CD8-positive, alpha-beta memory T cell (primary cell): ENCODE measurements around the gene LYL1. TPM values are rescaled to one million over a fixed set of nuclear protein-coding genes. Genes with fewer than 3 reads are reported as not detected.
A peak's percentile ranks its signal among the peaks of the same experiment; 100 is the strongest.

Source experiments
- CTCF ChIA-PET: fragments of 350-600 bp; sonication (Branson Sonifier 250); formaldehyde crosslinking; loops from one replicate; lab custom pipeline; 2021; ENCODE audit warnings: antibody characterized with exemption; lab: Charles Lee
- POLR2A ChIA-PET: fragments of 350-600 bp; sonication (Branson Sonifier 250); formaldehyde crosslinking; loops from one replicate; lab custom pipeline; 2021; ENCODE audit warnings: antibody characterized with exemption; lab: Charles Lee
- DNase-seq, 5 donors: peaks; one replicate each; pipeline versions ENCODE4 v3.0.0 to v3.0.0-alpha.2; 2020 to 2022; ENCODE audit warnings: mixed read lengths in 1 of 5
- H3K27ac ChIP-seq: one replicate; pipeline ENCODE4 v1.7.0; 2013; ENCODE audit warnings: low read depth, mild to moderate bottlenecking, low read length, moderate library complexity
- H3K27me3 ChIP-seq: 2 replicates; pipeline ENCODE4 v1.7.0; 2013; ENCODE audit warnings: low read length, mild to moderate bottlenecking; ENCODE audit not compliant: insufficient read depth, poor library complexity, severe bottlenecking
- H3K36me3 ChIP-seq: 2 replicates; pipeline ENCODE4 v1.7.0; 2013; ENCODE audit warnings: mild to moderate bottlenecking, low read length, moderate library complexity; ENCODE audit not compliant: insufficient read depth
- H3K4me1 ChIP-seq: 2 replicates; pipeline ENCODE4 v1.7.0; 2013; ENCODE audit warnings: mild to moderate bottlenecking, low read length, moderate library complexity; ENCODE audit not compliant: insufficient read depth
- H3K4me3 ChIP-seq: 2 replicates; pipeline ENCODE4 v1.7.0; 2013; ENCODE audit warnings: mild to moderate bottlenecking, low read length
- H3K9me3 ChIP-seq: 2 replicates; pipeline ENCODE4 v1.7.0; 2013; ENCODE audit warnings: mild to moderate bottlenecking, low read length
- H3K27ac Mint-ChIP-seq, 8 donors: one replicate each; pipeline ENCODE4 v1.8.0; 2020 to 2021; ENCODE audit warnings: mixed read lengths in 8 of 8, mild to moderate bottlenecking in 6 of 8, inconsistent platforms in 3 of 8, moderate library complexity in 3 of 8
- H3K27me3 Mint-ChIP-seq, 2 donors: one replicate each; pipeline ENCODE4 v1.8.0; 2020 to 2021; ENCODE audit warnings: mixed read lengths in 2 of 2, mild to moderate bottlenecking in 1 of 2, moderate library complexity in 1 of 2
- H3K36me3 Mint-ChIP-seq, 3 donors: one replicate each; pipeline ENCODE4 v1.8.0; 2020 to 2021; ENCODE audit warnings: mixed read lengths in 3 of 3, inconsistent platforms in 1 of 3, mild to moderate bottlenecking in 1 of 3
- H3K4me1 Mint-ChIP-seq, 3 donors: one replicate each; pipeline ENCODE4 v1.8.0; 2020 to 2021; ENCODE audit warnings: mixed read lengths in 3 of 3, inconsistent platforms in 1 of 3, mild to moderate bottlenecking in 1 of 3
- H3K4me3 Mint-ChIP-seq, 7 donors: one replicate each; pipeline ENCODE4 v1.8.0; 2020 to 2021; ENCODE audit warnings: mixed read lengths in 7 of 7, mild to moderate bottlenecking in 6 of 7, moderate library complexity in 4 of 7, inconsistent platforms in 2 of 7
- H3K9me3 Mint-ChIP-seq, 5 donors: one replicate each; pipeline ENCODE4 v1.8.0; 2020 to 2022; ENCODE audit warnings: mixed read lengths in 5 of 5, mild to moderate bottlenecking in 3 of 5, moderate library complexity in 2 of 5, inconsistent platforms in 1 of 5
- polyA plus RNA-seq: library from polyadenylated mRNA; unstranded; fragments of 300-500 nt; fragmentation: Illumina TruSeq; gene quantifications from one replicate; pipeline ENCODE4 v1.2.3, GENCODE V29; 2021
- total RNA-seq, 2 experiments: library from RNA; stranded (reverse); gene quantifications; one replicate each; pipeline ENCODE4 v1.2.3, GENCODE V29; 2021

Gene LYL1
- total and polyA plus RNA-seq, 3 experiments from 2014 or later, result 2.3 to 4.1 (median 2.5) TPM

DNA sequence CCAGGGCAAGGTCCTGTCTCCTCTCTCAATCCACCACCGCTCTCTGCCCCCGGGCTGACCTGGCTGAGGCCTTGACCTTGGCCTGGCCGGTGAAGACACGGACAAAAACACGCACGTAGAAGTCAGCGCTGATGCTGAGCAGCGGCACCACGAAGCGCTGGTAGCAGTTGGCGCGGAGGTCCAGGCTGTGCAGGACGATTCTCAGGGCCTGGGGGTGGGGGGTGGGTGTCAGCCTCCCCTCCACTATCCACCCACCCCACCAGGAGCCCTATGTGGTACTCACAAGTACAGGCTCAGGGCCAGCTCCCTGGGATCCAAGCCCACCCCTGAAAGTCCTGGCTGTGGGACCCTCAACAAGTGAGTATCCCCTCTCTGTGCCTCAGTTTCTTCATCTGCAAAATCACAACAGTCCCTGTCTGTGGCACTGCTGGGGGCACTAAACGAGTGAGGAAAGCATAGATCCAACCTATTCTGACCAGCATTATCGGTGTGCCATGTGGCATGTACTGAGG lies 7.5 kb upstream of the LYL1 start:
- ChIA-PET CTCF (no interaction called here), POLR2A (no interaction called here)
- Mint-ChIP-seq H3K9me3 (no peaks in the 10 kb centered on the region), H3K27me3 (no peaks in the 10 kb centered on the region), H3K4me3 (no peak overlapping the region), H3K4me1 (peaks cover 0 to 3% (median 0%) of the 10 kb centered on the region in 3 donors), H3K36me3 (peaks cover 0 to 34% (median 0%) of the 10 kb centered on the region in 3 donors), H3K27ac (no peak overlapping the region)
- H3K36me3 ChIP-seq, result no peaks in the 10 kb centered on the region
- H3K4me3 ChIP-seq, result no peak overlapping the region
- H3K27me3 ChIP-seq, result no peaks in the 10 kb centered on the region
- H3K4me1 ChIP-seq, result peaks cover 2% of the 10 kb centered on the region
- no peak overlapping the region for H3K27ac ChIP-seq
- no peak for DNase-seq
- H3K9me3 ChIP-seq, result no peaks in the 10 kb centered on the region

DNA sequence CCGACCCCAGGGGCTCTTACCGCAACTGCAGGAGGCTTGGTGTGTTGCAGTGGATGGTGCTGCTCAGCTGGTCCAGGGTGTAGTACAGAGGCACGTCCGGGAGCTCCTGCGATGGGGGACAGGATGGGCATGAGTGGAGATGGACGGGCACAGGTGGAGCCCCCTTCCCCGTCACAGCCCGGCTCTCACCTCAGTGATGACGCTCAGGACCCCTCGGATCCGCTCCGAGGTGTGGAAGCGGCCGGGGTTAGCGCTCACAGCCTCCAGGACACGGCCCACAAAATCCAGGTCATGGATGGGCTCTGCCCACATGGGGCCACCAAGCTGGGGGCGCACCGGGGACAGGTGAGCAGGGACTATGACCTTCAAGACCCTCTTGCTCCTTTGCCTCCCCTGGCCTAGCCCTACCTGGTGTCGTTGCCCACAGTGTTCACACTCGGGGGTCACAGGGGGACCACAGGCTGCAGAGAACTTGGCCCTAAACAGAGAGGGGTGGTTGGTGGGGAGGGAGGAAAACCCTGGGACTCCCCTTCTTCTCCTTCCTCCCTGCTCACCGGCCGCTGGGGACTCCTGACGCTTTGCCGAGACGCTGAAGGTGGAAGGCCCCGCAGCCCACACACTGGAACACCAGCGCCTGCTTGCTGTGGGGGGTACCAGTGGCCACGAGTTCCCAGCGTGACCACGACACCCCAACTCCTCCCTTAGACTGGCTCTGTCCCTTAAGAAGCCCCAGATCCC lies 6.9 kb upstream of the LYL1 start:
- Mint-ChIP-seq H3K4me3 (no peak overlapping the region), H3K9me3 (no peaks in the 10 kb centered on the region), H3K36me3 (peaks cover 0 to 30% (median 0%) of the 10 kb centered on the region in 3 donors), H3K27ac (no peak overlapping the region), H3K27me3 (no peaks in the 10 kb centered on the region), H3K4me1 (peaks cover 0 to 9% (median 2%) of the 10 kb centered on the region in 3 donors)
- Histone ChIP-seq H3K4me3 (no peak overlapping the region), H3K4me1 (peaks cover 7% of the 10 kb centered on the region), H3K27ac (no peak overlapping the region), H3K36me3 (no peaks in the 10 kb centered on the region), H3K27me3 (no peaks in the 10 kb centered on the region), H3K9me3 (no peaks in the 10 kb centered on the region)
- DNase-seq, result no peak
- ChIA-PET POLR2A (interaction anchor here (0.6 kb wide), 1 partner anchor 43 kb away, joined by 5 read pairs; no protein-coding TSS in a partner anchor), CTCF (interaction anchor here (0.6 kb wide), 1 partner anchor 144 kb away, joined by 3 read pairs; no protein-coding TSS in a partner anchor)

DNA sequence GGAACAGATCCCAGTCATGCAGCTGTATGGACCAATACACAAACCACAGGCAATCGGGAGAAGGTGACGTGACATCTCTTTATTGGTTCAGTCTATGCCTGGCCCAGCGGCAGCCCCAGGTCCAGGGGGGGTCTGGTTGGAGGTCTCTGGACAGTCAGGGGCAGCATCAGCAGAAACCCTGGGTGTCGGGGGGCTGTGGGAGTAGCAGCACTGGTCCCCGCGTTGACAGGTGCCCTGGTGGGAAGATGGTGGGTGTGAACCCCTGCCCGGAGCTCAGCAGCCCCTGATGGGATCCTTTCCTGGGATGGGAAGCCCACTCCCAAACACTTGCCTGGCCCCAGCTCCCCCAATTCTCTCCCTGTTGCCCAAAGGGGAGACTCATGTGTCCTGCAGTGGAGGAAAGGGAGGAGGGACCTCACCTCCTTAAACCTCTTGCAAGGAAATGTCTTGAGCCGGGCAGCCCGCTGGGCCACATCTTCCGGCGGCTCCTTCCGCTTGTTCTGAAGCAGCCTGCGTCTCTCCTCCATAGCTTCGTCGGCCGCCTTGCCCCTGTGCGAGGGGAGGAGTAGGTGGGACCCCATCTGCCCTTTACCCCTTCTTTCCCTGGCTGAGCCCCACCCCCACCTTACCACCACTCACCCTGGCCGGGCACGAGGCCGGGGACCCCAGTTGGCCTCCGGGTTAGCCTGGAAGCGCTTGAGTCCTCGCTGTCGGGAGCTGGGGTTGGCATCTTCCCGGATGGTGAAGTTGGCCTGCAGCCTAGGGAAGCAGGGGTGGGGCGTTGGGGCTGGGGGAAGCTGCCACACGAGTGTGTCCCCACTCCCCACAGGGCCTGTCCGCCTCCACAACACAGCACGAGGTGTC lies 2.4 kb upstream of the LYL1 start:
- Mint-ChIP-seq H3K4me1 (peaks cover 23 to 45% (median 24%) of the 10 kb centered on the region in 3 donors), H3K9me3 (peaks cover 0 to 1% (median 0%) of the 10 kb centered on the region in 5 donors), H3K27ac (peak overlapping the region; percentile 73 to 93 (median 82)), H3K36me3 (peaks cover 0 to 16% (median 0%) of the 10 kb centered on the region in 3 donors), H3K27me3 (peaks cover 0 to 2% of the 10 kb centered on the region in 2 donors), H3K4me3 (peak overlapping the region; percentile 82 to 95 (median 90))
- ChIA-PET POLR2A (interaction anchor here (0.6 to 1.8 kb wide), 3 partner anchors 12 to 1417 kb away, joined by 3 to 12 read pairs (median 5); partner anchors contain the start of gene NACC1), CTCF (interaction anchor here (0.9 to 2.6 kb wide), 17 partner anchors 9 to 140 kb away, joined by 3 to 22 read pairs (median 5); partner anchors contain the start of genes IER2, NACC1, STX10 and TRMT1)
- peak overlapping the region; percentile 81 for H3K4me3 ChIP-seq
- DNase-seq, result no peak
- H3K36me3 ChIP-seq, result no peaks in the 10 kb centered on the region
- H3K9me3 ChIP-seq, result no peaks in the 10 kb centered on the region
- H3K27me3 ChIP-seq, result no peaks in the 10 kb centered on the region
- H3K4me1 ChIP-seq, result peaks cover 47% of the 10 kb centered on the region
- peak overlapping the region; percentile 88 for H3K27ac ChIP-seq

DNA sequence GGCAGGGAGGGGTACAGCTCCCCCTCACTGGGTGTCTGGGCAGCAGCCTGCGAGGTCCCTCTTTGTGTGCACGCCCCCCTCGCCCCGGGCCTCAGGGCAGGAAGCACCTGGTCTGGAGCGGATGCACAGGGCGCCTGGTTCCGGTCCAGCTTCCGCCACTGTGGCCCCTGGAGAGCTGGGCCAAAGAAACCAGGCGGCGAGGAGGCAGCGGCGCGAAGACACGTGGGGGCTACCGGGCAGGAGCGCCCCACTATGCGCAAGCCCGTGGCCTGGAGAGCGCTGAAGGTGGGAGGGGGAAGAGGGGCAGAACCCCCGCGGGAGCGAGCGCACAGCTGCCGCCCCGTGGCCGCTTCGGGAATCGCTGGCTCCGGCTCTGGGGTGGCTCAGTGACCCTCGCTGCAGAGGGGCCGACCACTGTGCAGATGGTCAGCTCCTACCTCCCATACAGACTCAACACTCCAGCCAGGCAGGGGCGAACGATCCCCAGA lies 1.7 kb upstream of the LYL1 start:
- peak overlapping the region; percentile 82 to 95 (median 90) for H3K4me3 Mint-ChIP-seq
- H3K4me1 ChIP-seq, result peaks cover 53% of the 10 kb centered on the region

DNA sequence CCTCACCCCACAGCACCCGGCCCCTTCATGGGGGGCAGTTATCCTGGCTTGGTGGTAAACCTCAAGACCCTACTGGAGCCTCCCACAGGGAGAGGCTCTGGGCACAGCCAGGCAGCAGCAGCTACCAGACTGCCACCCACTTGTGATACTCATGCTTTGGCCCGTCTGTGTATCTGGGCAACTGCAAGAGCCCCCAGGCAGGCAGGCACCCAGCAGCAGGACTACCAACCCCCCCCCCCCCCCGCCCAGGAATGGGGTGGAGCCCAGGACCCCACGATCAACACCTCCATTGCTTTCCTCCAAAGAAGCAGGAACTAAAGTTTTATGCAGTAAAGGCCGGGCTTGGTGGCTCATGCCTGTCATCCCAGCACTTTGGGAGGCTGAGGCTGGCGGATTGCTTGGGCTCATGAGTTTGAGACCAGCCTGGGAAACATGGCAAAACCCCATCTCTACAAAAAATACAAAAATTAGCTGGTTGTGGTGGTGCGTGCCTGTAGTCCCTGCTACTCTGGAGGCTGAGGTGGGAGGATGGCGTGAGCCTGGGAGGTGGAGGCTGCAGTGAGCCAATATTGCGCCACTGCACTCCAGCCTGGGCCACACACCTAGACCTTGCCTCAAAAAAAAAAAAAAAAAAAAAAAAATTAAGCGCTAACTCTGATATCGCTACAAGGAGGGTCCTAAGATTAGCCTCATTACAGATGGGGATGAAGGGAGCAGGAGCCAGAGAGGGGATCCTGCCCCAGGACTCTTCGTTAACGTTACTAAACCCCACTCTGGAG lies 1.1 kb upstream of the LYL1 start:
- ChIA-PET CTCF (interaction anchor here (0.9 to 2.6 kb wide), 12 partner anchors 8 to 138 kb away, joined by 3 to 22 read pairs (median 7); partner anchors contain the start of genes IER2, NACC1, STX10 and TRMT1), POLR2A (interaction anchor here (1.8 kb wide), 1 partner anchor 49 kb away, joined by 12 read pairs; no protein-coding TSS in a partner anchor)
- H3K4me1 Mint-ChIP-seq, result peaks cover 31 to 56% (median 34%) of the 10 kb centered on the region in 3 donors

More for the DNA sequence above, 1.7 kb upstream of the LYL1 start:
- H3K4me3 ChIP-seq, result peak overlapping the region; percentile 81
- peak; percentile 49 to 70 (median 58) for DNase-seq
- H3K36me3 ChIP-seq, result no peaks in the 10 kb centered on the region
- ChIA-PET POLR2A (interaction anchor here (0.6 to 1.8 kb wide), 3 partner anchors 13 to 1418 kb away, joined by 3 to 12 read pairs (median 5); partner anchors contain the start of gene NACC1), CTCF (interaction anchor here (0.9 to 2.6 kb wide), 15 partner anchors 8 to 139 kb away, joined by 3 to 22 read pairs (median 7); partner anchors contain the start of genes IER2, NACC1, STX10 and TRMT1)
- H3K4me1 Mint-ChIP-seq, result peaks cover 28 to 52% (median 30%) of the 10 kb centered on the region in 3 donors
- peak overlapping the region in 7 of 8 donors; percentile 73 to 93 (median 80) for H3K27ac Mint-ChIP-seq
- H3K27ac ChIP-seq, result peak overlapping the region; percentile 88
- no peaks in the 10 kb centered on the region for H3K9me3 ChIP-seq
- peaks cover 0 to 4% (median 0%) of the 10 kb centered on the region in 5 donors for H3K9me3 Mint-ChIP-seq
- H3K36me3 Mint-ChIP-seq, result peaks cover 0 to 14% (median 0%) of the 10 kb centered on the region in 3 donors
- H3K27me3 Mint-ChIP-seq, result peaks cover 0 to 6% of the 10 kb centered on the region in 2 donors
- no peaks in the 10 kb centered on the region for H3K27me3 ChIP-seq

DNA sequence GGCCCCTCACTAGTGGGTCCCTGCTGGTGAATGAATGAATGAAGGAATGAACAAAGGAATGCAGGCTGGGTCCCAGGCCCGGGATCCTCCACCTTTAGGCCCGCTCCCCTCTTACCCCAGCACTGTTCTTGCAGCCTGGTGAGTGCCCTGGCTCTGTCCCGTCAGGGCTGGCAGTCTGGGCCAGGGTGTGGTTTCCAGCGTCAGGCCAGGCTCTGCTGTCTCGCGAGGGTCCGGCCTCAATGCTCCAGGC lies 317 bp downstream of the LYL1 start:
- peaks cover under 1% of the 10 kb centered on the region for H3K27me3 ChIP-seq

More for the DNA sequence above, 1.1 kb upstream of the LYL1 start:
- H3K36me3 ChIP-seq, result no peaks in the 10 kb centered on the region
- Mint-ChIP-seq H3K27ac (peak overlapping the region in 3 of 8 donors; percentile 43 to 79 (median 73)), H3K4me3 (peak overlapping the region; percentile 82 to 95 (median 90)), H3K36me3 (peaks cover 0 to 11% (median 0%) of the 10 kb centered on the region in 3 donors), H3K27me3 (peaks cover 0 to 8% of the 10 kb centered on the region in 2 donors), H3K9me3 (peaks cover 0 to 4% (median 0%) of the 10 kb centered on the region in 5 donors)
- H3K9me3 ChIP-seq, result no peaks in the 10 kb centered on the region
- DNase-seq, result no peak
- peak overlapping the region; percentile 81 for H3K4me3 ChIP-seq
- peak overlapping the region; percentile 88 for H3K27ac ChIP-seq
- peaks cover 58% of the 10 kb centered on the region for H3K4me1 ChIP-seq
- H3K27me3 ChIP-seq, result no peaks in the 10 kb centered on the region

More for the DNA sequence above, 317 bp downstream of the LYL1 start:
- Mint-ChIP-seq H3K9me3 (peaks cover 0 to 4% (median 0%) of the 10 kb centered on the region in 5 donors), H3K4me1 (peaks cover 36 to 68% (median 39%) of the 10 kb centered on the region in 3 donors), H3K27me3 (peaks cover 10% of the 10 kb centered on the region in 2 donors), H3K27ac (peak overlapping the region in 6 of 8 donors; percentile 22 to 66 (median 41)), H3K36me3 (peaks cover 0 to 8% (median 0%) of the 10 kb centered on the region in 3 donors), H3K4me3 (peak overlapping the region; percentile 57 to 83 (median 77))
- peak overlapping the region; percentile 88 for H3K27ac ChIP-seq
- H3K4me3 ChIP-seq, result peak overlapping the region; percentile 70
- H3K36me3 ChIP-seq, result no peaks in the 10 kb centered on the region
- no peaks in the 10 kb centered on the region for H3K9me3 ChIP-seq
- peaks cover 64% of the 10 kb centered on the region for H3K4me1 ChIP-seq
- POLR2A ChIA-PET, result no interaction called here
- no peak for DNase-seq
- CTCF ChIA-PET, result interaction anchor here (2.2 kb wide), 1 partner anchor 16 kb away, joined by 5 read pairs; the partner anchor contains the start of gene NACC1
